ENCODE data around the gene TMEM182. TPM values are rescaled to one million over a fixed set of nuclear protein-coding genes. Genes with fewer than 3 reads are reported as not detected.

TMEM182 gene
- total and polyA plus RNA-seq, 9 of the 15 experiments (the other 6 are each of a cell fraction or from before 2014, with no cell fraction given) = 5.2 to 11.4 (median 7.5) TPM

DNA sequence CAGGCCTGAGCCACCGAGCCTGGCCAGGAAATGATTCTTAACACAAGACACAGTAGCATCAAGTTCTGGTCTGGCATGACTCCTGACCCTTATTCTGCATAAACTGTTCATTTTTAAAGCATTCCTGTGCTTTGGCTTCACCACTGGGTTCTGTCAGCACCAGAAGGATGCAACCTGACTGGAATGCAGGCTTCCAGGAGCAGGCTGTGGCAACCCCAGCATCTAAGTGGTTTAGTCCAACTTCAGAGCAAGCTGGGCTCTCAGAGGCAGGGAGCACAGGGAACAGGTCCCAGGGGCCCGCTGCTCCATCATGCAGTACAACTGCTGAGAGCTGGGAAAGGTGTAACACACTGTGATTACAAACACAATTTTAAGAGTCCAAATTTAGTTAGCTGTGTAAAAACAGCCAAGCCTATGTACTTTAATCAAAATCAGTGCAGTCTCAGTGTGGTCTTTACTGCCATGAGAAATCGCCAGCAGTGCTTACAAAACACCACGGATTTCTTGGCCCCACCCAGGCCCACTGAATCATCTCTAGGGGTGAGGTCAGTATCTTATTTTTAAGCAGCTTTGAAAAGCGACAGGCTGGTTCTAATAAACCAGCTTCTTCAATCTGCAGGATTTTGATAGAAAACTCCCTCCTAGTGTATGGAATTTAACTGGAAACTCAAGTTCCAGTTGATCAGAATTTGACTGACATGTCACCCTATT lies 44.4 kb upstream of the TMEM182 start:
- intact Hi-C loops (cut with micrococcal nuclease) (no loop called here), in situ Hi-C loops (cut with MboI) (no loop called here)
- no peaks in the 10 kb centered on the region for H3K9me3 ChIP-seq (replicated peaks; ENCODE audit: control insufficient read depth, insufficient read depth, low read depth, low read length)
- H3K4me1 ChIP-seq (replicated peaks in 1 of 2; ENCODE audit: control insufficient read depth in 2 of 2, insufficient read depth in 2 of 2, low read length in 2 of 2) = no peaks in the 10 kb centered on the region
- DNase-seq (ENCODE audit: extremely low read depth in 1 of 4, low spot score in 3 of 4) = no peak
- no peaks in the 10 kb centered on the region for H3K79me2 ChIP-seq (ENCODE audit: control insufficient read depth, insufficient read depth, low read length)
- H4K20me1 ChIP-seq (replicated peaks; ENCODE audit: control insufficient read depth, insufficient read depth, low read length) = no peaks in the 10 kb centered on the region
- peaks cover 43% of the 10 kb centered on the region for H3K36me3 ChIP-seq (ENCODE audit: control insufficient read depth, insufficient read depth, low read length)
- no peak overlapping the region for H2AFZ ChIP-seq (ENCODE audit: low read depth, low read length)
- no peaks in the 10 kb centered on the region for H3K9me1 ChIP-seq (ENCODE audit: control insufficient read depth, insufficient read depth, low read length)
- no peak overlapping the region for H3K4me2 ChIP-seq (ENCODE audit: insufficient read depth, low read length)
- H3K4me3 ChIP-seq = no peak overlapping the region
- 61% methylated on average over 5 of the region's 5 CpGs for WGBS (ENCODE audit: insufficient coverage, low coverage, missing lambda C conversion rate)
- ChIA-PET POLR2A (interaction anchor here (0.6 to 0.9 kb wide), 2 partner anchors 18 to 1675 kb away, joined by 3 read pairs; no protein-coding TSS in a partner anchor), CTCF (ENCODE audit: low intra/inter-chr PET ratio) (no interaction called here)
- TF ChIP-seq HNRNPUL1 (IDR thresholded peaks at IDR 0.05; ENCODE audit: low read length) (no peak), THRAP3 (IDR thresholded peaks at IDR 0.05; ENCODE audit: borderline replicate concordance) (no peak), SRSF3 (IDR thresholded peaks at IDR 0.05; ENCODE audit: insufficient read depth, low read length) (no peak), STAT5A (IDR thresholded peaks at IDR 0.05; ENCODE audit: borderline replicate concordance, low read length) (no peak), CREBBP (IDR thresholded peaks at IDR 0.05; ENCODE audit: low read depth, low read length) (no peak)
- TF ChIP-seq, protein P1, sequence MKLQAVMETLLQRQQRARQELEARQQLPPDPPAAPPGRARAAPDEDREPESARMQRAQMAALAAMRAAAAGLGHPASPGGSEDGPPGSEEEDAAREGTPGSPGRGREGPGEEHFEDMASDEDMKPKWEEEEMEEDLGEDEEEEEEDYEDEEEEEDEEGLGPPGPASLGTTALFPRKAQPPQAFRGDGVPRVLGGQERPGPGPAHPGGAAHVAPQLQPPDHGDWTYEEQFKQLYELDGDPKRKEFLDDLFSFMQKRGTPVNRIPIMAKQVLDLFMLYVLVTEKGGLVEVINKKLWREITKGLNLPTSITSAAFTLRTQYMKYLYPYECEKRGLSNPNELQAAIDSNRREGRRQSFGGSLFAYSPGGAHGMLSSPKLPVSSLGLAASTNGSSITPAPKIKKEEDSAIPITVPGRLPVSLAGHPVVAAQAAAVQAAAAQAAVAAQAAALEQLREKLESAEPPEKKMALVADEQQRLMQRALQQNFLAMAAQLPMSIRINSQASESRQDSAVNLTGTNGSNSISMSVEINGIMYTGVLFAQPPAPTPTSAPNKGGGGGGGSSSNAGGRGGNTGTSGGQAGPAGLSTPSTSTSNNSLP (IDR thresholded peaks at IDR 0.05; ENCODE audit: borderline replicate concordance, low read depth, low read length) = no peak
- TF ChIP-seq, protein P2, sequence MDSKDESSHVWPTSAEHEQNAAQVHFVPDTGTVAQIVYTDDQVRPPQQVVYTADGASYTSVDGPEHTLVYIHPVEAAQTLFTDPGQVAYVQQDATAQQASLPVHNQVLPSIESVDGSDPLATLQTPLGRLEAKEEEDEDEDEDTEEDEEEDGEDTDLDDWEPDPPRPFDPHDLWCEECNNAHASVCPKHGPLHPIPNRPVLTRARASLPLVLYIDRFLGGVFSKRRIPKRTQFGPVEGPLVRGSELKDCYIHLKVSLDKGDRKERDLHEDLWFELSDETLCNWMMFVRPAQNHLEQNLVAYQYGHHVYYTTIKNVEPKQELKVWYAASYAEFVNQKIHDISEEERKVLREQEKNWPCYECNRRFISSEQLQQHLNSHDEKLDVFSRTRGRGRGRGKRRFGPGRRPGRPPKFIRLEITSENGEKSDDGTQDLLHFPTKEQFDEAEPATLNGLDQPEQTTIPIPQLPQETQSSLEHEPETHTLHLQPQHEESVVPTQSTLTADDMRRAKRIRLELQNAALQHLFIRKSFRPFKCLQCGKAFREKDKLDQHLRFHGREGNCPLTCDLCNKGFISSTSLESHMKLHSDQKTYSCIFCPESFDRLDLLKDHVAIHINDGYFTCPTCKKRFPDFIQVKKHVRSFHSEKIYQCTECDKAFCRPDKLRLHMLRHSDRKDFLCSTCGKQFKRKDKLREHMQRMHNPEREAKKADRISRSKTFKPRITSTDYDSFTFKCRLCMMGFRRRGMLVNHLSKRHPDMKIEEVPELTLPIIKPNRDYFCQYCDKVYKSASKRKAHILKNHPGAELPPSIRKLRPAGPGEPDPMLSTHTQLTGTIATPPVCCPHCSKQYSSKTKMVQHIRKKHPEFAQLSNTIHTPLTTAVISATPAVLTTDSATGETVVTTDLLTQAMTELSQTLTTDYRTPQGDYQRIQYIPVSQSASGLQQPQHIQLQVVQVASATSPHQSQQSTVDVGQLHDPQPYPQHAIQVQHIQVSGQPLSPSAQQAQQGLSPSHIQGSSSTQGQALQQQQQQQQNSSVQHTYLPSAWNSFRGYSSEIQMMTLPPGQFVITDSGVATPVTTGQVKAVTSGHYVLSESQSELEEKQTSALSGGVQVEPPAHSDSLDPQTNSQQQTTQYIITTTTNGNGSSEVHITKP (IDR thresholded peaks at IDR 0.05; ENCODE audit: partially characterized antibody) = peak; percentile 61
- no peak for ATAC-seq
- H3K27me3 ChIP-seq (ENCODE audit: control insufficient read depth in 2 of 2, insufficient read depth in 2 of 2, low read length in 2 of 2) = no peaks in the 10 kb centered on the region
- no peak for FAIRE-seq
- no TSS peak for BruUV-seq (replicated peaks)
- no peak overlapping the region for H3K27ac ChIP-seq (ENCODE audit: extremely low read depth, low read depth, low read length)
- no peak overlapping the region for H3K9ac ChIP-seq (ENCODE audit: insufficient read depth in 1 of 2, low read depth in 2 of 2, low read length in 2 of 2)

Measured in K562 (cell line).